OCI-LY3 (cell line): ENCODE measurements around the gene LDLRAD4.

ENCODE experiments used
- H2AFZ ChIP-seq: fragments of 200-600, 300-600 bp; shearing (Covaris generic); 2 replicates; pipeline ENCODE4 v1.6.0; 2014; ENCODE audit warnings: antibody characterized with exemption, low read depth, low read length
- H3K27ac ChIP-seq: fragments of 200-600, 300-600 bp; sonication (generic); 2 replicates; pipeline ENCODE4 v1.5.1; 2014; ENCODE audit warnings: mild to moderate bottlenecking, low read length, moderate library complexity, mixed read lengths
- H3K27me3 ChIP-seq: fragments of 200-600, 300-600 bp; sonication (generic); 2 replicates; pipeline ENCODE4 v1.6.1; 2014; ENCODE audit warnings: low read depth, low read length, mixed read lengths
- H3K36me3 ChIP-seq: fragments of 200-600, 300-600 bp; sonication (generic); replicated peaks from 2 replicates; pipeline ENCODE3; 2014; ENCODE audit warnings: low read depth, low read length, mixed read lengths
- H3K4me1 ChIP-seq: fragments of 300-600, 200-600 bp; sonication (generic); 2 replicates; pipeline ENCODE4 v1.6.1; 2014; ENCODE audit warnings: low read length, mixed read lengths
- H3K4me2 ChIP-seq: fragments of 200-600, 300-600 bp; sonication (generic); 2 replicates; pipeline ENCODE4 v1.6.1; 2014; ENCODE audit warnings: low read length, mixed read lengths
- H3K4me3 ChIP-seq: fragments of 300-600, 200-600 bp; sonication (generic); 2 replicates; pipeline ENCODE4 v1.5.1; 2014; ENCODE audit warnings: antibody characterized with exemption, mild to moderate bottlenecking, low read length, moderate library complexity
- H3K79me2 ChIP-seq: fragments of 300-600, 200-600 bp; shearing (Covaris generic); 2 replicates; pipeline ENCODE4 v1.6.1; 2014; ENCODE audit warnings: mild to moderate bottlenecking, low read length, mixed read lengths
- H3K9ac ChIP-seq: fragments of 300-600, 200-600 bp; shearing (Covaris generic); 2 replicates; pipeline ENCODE4 v1.6.0; 2014; ENCODE audit warnings: mild to moderate bottlenecking, low read length, moderate library complexity
- H3K9me3 ChIP-seq: fragments of 200-600, 300-600 bp; shearing (Covaris generic); 2 replicates; pipeline ENCODE4 v1.6.1; 2014; ENCODE audit warnings: low read length, mixed read lengths; ENCODE audit not compliant: insufficient read depth
- H4K20me1 ChIP-seq: fragments of 200-600, 300-600 bp; sonication (generic); 2 replicates; pipeline ENCODE4 v1.6.1; 2016; ENCODE audit warnings: low read length, mixed read lengths; ENCODE audit not compliant: insufficient read depth
- CTCF ChIP-seq: fragments of 200-600, 300-600 bp; sonication (generic); IDR thresholded peaks from 2 replicates; pipeline ENCODE4 v1.5.1; 2014; ENCODE audit warnings: antibody characterized with exemption, low read length, low read depth
- EZH2phosphoT487 ChIP-seq: fragments of 200-600 bp; shearing (Covaris generic); IDR thresholded peaks from 2 replicates; pipeline ENCODE4 v1.6.1; 2018; ENCODE audit warnings: antibody characterized with exemption, mixed run types, low read depth

The LDLRAD4 gene

GRCh38 chr18:13191031-13191430 is 27.5 kb upstream of the LDLRAD4 start:
- no peak overlapping the region for H3K4me3 ChIP-seq
- no peaks in the 10 kb centered on the region for H3K4me1 ChIP-seq
- H3K36me3 ChIP-seq: no peaks in the 10 kb centered on the region
- H3K9me3 ChIP-seq: no peaks in the 10 kb centered on the region
- no peak overlapping the region for H3K4me2 ChIP-seq
- peaks cover 23% of the 10 kb centered on the region; the same call in 1 of the 2 replicates for H3K27me3 ChIP-seq
- no peaks in the 10 kb centered on the region for H3K79me2 ChIP-seq
- H3K9ac ChIP-seq: no peak overlapping the region
- H4K20me1 ChIP-seq: no peaks in the 10 kb centered on the region
- TF ChIP-seq CTCF (no peak), EZH2phosphoT487 (no peak)
- no peak overlapping the region for H3K27ac ChIP-seq
- no peak overlapping the region for H2AFZ ChIP-seq

- H3K27me3 ChIP-seq: peaks cover 23% of the 10 kb centered on the region; the same call in 1 of the 2 replicates
- TF ChIP-seq EZH2phosphoT487 (no peak), CTCF (no peak)
These were observed 26.8 kb upstream of the LDLRAD4 start for GRCh38 chr18:13191779-13192178.

GRCh38 chr18:13192970-13193369 is 25.6 kb upstream of the LDLRAD4 start:
- Histone ChIP-seq H3K9me3 (no peaks in the 10 kb centered on the region), H4K20me1 (no peaks in the 10 kb centered on the region), H3K79me2 (no peaks in the 10 kb centered on the region), H3K36me3 (no peaks in the 10 kb centered on the region), H3K9ac (no peak overlapping the region), H3K4me1 (no peaks in the 10 kb centered on the region), H2AFZ (no peak overlapping the region), H3K4me3 (no peak overlapping the region), H3K27me3 (peaks cover 21% of the 10 kb centered on the region; the same call in 1 of the 2 replicates), H3K4me2 (no peak overlapping the region), H3K27ac (no peak overlapping the region)
- TF ChIP-seq EZH2phosphoT487: no peak
- TF ChIP-seq CTCF: no peak

More at GRCh38 chr18:13191779-13192178, 26.8 kb upstream of the LDLRAD4 start:
- Histone ChIP-seq H3K4me3 (no peak overlapping the region), H3K4me1 (no peaks in the 10 kb centered on the region), H3K9me3 (no peaks in the 10 kb centered on the region), H2AFZ (no peak overlapping the region), H3K27ac (no peak overlapping the region), H4K20me1 (no peaks in the 10 kb centered on the region), H3K4me2 (no peak overlapping the region), H3K79me2 (no peaks in the 10 kb centered on the region), H3K36me3 (no peaks in the 10 kb centered on the region), H3K9ac (no peak overlapping the region)

- no peak overlapping the region for H3K4me2 ChIP-seq
- H4K20me1 ChIP-seq: no peaks in the 10 kb centered on the region
- H3K36me3 ChIP-seq: no peaks in the 10 kb centered on the region
- no peak overlapping the region for H3K4me3 ChIP-seq
- no peaks in the 10 kb centered on the region for H3K79me2 ChIP-seq
- H3K27me3 ChIP-seq: peaks cover 17% of the 10 kb centered on the region; the same call in 1 of the 2 replicates
- H2AFZ ChIP-seq: no peak overlapping the region
- H3K9ac ChIP-seq: no peak overlapping the region
- no peak for TF ChIP-seq EZH2phosphoT487
- TF ChIP-seq CTCF: no peak
- peaks cover 4% of the 10 kb centered on the region; the same call in 1 of the 2 replicates for H3K9me3 ChIP-seq
- no peaks in the 10 kb centered on the region for H3K4me1 ChIP-seq
- H3K27ac ChIP-seq: no peak overlapping the region
These were observed 24.3 kb upstream of the LDLRAD4 start for GRCh38 chr18:13194239-13194638.
